ENCODE measurements around the gene MAN1A1.

GRCh38 chr6:119132261-119132981 lies 217.1 kb downstream of the MAN1A1 start:
- TF ChIP-seq, protein P1, sequence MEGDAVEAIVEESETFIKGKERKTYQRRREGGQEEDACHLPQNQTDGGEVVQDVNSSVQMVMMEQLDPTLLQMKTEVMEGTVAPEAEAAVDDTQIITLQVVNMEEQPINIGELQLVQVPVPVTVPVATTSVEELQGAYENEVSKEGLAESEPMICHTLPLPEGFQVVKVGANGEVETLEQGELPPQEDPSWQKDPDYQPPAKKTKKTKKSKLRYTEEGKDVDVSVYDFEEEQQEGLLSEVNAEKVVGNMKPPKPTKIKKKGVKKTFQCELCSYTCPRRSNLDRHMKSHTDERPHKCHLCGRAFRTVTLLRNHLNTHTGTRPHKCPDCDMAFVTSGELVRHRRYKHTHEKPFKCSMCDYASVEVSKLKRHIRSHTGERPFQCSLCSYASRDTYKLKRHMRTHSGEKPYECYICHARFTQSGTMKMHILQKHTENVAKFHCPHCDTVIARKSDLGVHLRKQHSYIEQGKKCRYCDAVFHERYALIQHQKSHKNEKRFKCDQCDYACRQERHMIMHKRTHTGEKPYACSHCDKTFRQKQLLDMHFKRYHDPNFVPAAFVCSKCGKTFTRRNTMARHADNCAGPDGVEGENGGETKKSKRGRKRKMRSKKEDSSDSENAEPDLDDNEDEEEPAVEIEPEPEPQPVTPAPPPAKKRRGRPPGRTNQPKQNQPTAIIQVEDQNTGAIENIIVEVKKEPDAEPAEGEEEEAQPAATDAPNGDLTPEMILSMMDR (IDR thresholded peaks at IDR 0.05; ENCODE audit: insufficient read depth, low read length, poor library complexity, severe bottlenecking) = no peak
- TF ChIP-seq EZH2phosphoT487 (conservative IDR thresholded peaks at IDR 0.05; ENCODE audit: low read length) = no peak

Measured in SU-DHL-6 (cell line).